ENCODE measurements around the gene BRIP1. TPM values are rescaled to one million over a fixed set of nuclear protein-coding genes. Genes with fewer than 3 reads are reported as not detected.

Gene BRIP1
- total RNA-seq, 1 experiment from 2014 or later = 9.4 TPM

- Histone ChIP-seq H3K4me3 (ENCODE audit: low read depth in 2 of 2, low read length in 2 of 2) (no peak overlapping the region), H3K4me1 (ENCODE audit: control insufficient read depth, insufficient read depth, low read length) (no peaks in the 10 kb centered on the region), H3K27me3 (ENCODE audit: control insufficient read depth, insufficient read depth, low read length) (no peaks in the 10 kb centered on the region), H3K36me3 (ENCODE audit: control insufficient read depth, insufficient read depth, low read length) (no peaks in the 10 kb centered on the region), H3K27ac (ENCODE audit: low read length) (no peak overlapping the region), H3K9me3 (ENCODE audit: control insufficient read depth, insufficient read depth, low read depth, low read length) (peaks cover 24% of the 10 kb centered on the region; the same call in 1 of the 2 replicates)
- ATAC-seq = no peak
- intact Hi-C loops (cut with micrococcal nuclease; ENCODE audit: unreplicated experiment) = no loop called here
- no peak for TF ChIP-seq POLR2AphosphoS5 (IDR thresholded peaks at IDR 0.05; ENCODE audit: low read depth, low read length)
- no peak for TF ChIP-seq SIN3A (IDR thresholded peaks at IDR 0.05; ENCODE audit: borderline replicate concordance, insufficient read depth, low read depth, low read length)
- TF ChIP-seq TCF7L2 (IDR thresholded peaks at IDR 0.05; ENCODE audit: low read depth, low read length) = no peak
- TF ChIP-seq REST (IDR thresholded peaks at IDR 0.05; ENCODE audit: insufficient read depth in 1 of 2, low read depth in 2 of 2, low read length in 1 of 2) = no peak
- TF ChIP-seq CTCF (IDR thresholded peaks at IDR 0.05) = no peak
- no peak for DNase-seq (ENCODE audit: low read depth, low spot score)
- BruUV-seq (replicated peaks) = no TSS peak
- in situ Hi-C loops (cut with HindIII; ENCODE audit: low pct_unique_long_range_greater_than_20kb, low sequenced_read_pairs) = no loop called here
- CTCF ChIA-PET = no interaction called here
- POLR2A ChIA-PET = no interaction called here
Observed at GRCh38 chr17:61717352-61717751, 146.0 kb downstream of the BRIP1 start.

- H3K4me3 ChIP-seq (ENCODE audit: low read depth in 2 of 2, low read length in 2 of 2) = no peak overlapping the region
- TF ChIP-seq SIN3A (IDR thresholded peaks at IDR 0.05; ENCODE audit: borderline replicate concordance, insufficient read depth, low read depth, low read length) (no peak), TCF7L2 (IDR thresholded peaks at IDR 0.05; ENCODE audit: low read depth, low read length) (no peak), POLR2AphosphoS5 (IDR thresholded peaks at IDR 0.05; ENCODE audit: low read depth, low read length) (no peak), CTCF (IDR thresholded peaks at IDR 0.05) (no peak), REST (IDR thresholded peaks at IDR 0.05; ENCODE audit: insufficient read depth in 1 of 2, low read depth in 2 of 2, low read length in 1 of 2) (no peak)
- CTCF ChIA-PET = no interaction called here
- no peaks in the 10 kb centered on the region for H3K36me3 ChIP-seq (ENCODE audit: control insufficient read depth, insufficient read depth, low read length)
- peaks cover 24% of the 10 kb centered on the region; the same call in 1 of the 2 replicates for H3K9me3 ChIP-seq (ENCODE audit: control insufficient read depth, insufficient read depth, low read depth, low read length)
- POLR2A ChIA-PET = no interaction called here
- BruUV-seq (replicated peaks) = no TSS peak
- H3K27me3 ChIP-seq (ENCODE audit: control insufficient read depth, insufficient read depth, low read length) = no peaks in the 10 kb centered on the region
- in situ Hi-C loops (cut with HindIII; ENCODE audit: low pct_unique_long_range_greater_than_20kb, low sequenced_read_pairs) (no loop called here), intact Hi-C loops (cut with micrococcal nuclease; ENCODE audit: unreplicated experiment) (no loop called here)
- no peak overlapping the region for H3K27ac ChIP-seq (ENCODE audit: low read length)
- ATAC-seq (no peak), DNase-seq (ENCODE audit: low read depth, low spot score) (no peak)
- H3K4me1 ChIP-seq (ENCODE audit: control insufficient read depth, insufficient read depth, low read length) = no peaks in the 10 kb centered on the region
Observed at GRCh38 chr17:61716225-61716829, 147.0 kb downstream of the BRIP1 start.
